Heart left ventricle (tissue), 16 donors: Measurements from ENCODE around the gene ETV2. TPM values are rescaled to one million over a fixed set of nuclear protein-coding genes. Genes with fewer than 3 reads are reported as not detected.
"Not testable (repeated sequence)": the region's sequence is repeated elsewhere in the genome, so short reads cannot be mapped to it uniquely, and the experiment has no call there.

Experiments used
- ATAC-seq, 4 donors: fragments of 200-7000 bp; cut with Tn5 transposase; one replicate each; pipeline ENCODE4 v1.9.1; 2020 to 2022; ENCODE audit warnings: moderate library complexity in 4 of 4, mild to moderate bottlenecking in 3 of 4, moderate number of reproducible peaks in 1 of 4
- DNase-seq, 5 donors: peaks; one replicate each; pipeline ENCODE4 v3.0.0-alpha.2; 2020
- H3K27ac ChIP-seq, 12 donors: fragments of 200-600 bp; sonication (generic) in 4 of 12; one replicate each; pipeline versions ENCODE4 v1.5.0 to v1.8.0; 2016 to 2022; ENCODE audit warnings: mild to moderate bottlenecking in 2 of 12
- H3K27me3 ChIP-seq, 9 donors: fragments of 200-600 bp; sonication (generic) in 2 of 9; one replicate each; pipeline versions ENCODE4 v1.5.1 to v1.8.0; 2016 to 2022; ENCODE audit warnings: mild to moderate bottlenecking in 3 of 9
- H3K36me3 ChIP-seq, 9 donors: fragments of 200-600 bp; sonication (generic) in 2 of 9; one replicate each; pipeline versions ENCODE4 v1.5.0 to v1.8.0; 2018 to 2022; ENCODE audit warnings: mild to moderate bottlenecking in 2 of 9
- H3K4me1 ChIP-seq, 12 donors: fragments of 200-600 bp; sonication (generic) in 4 of 12; one replicate each; pipeline versions ENCODE4 v1.5.0 to v1.8.0; 2016 to 2022; ENCODE audit warnings: mild to moderate bottlenecking in 3 of 12
- H3K4me3 ChIP-seq, 12 donors: fragments of 200-600 bp; sonication (generic) in 4 of 12; one replicate each; pipeline versions ENCODE4 v1.5.0 to v1.8.0; 2017 to 2022; ENCODE audit warnings: mild to moderate bottlenecking in 9 of 12, moderate library complexity in 4 of 12
- H3K9me3 ChIP-seq, 12 donors: fragments of 200-600 bp; sonication (generic) in 4 of 12; one replicate each; pipeline versions ENCODE4 v1.5.0 to v1.8.0; 2016 to 2022; ENCODE audit warnings: mild to moderate bottlenecking in 1 of 12
- CTCF ChIP-seq, 12 donors: fragments of 200-600 bp; sonication (generic) in 4 of 12; IDR thresholded peaks; one replicate each; pipeline versions ENCODE4 v1.5.0 to v1.8.0; 2018 to 2022; ENCODE audit warnings: antibody characterized with exemption in 12 of 12, mild to moderate bottlenecking in 5 of 12
- POLR2A ChIP-seq, 2 donors: fragments of 450-650 bp; IDR thresholded peaks; one replicate each; pipeline ENCODE4 v1.6.1; 2017; ENCODE audit warnings: antibody characterized with exemption in 2 of 2, mild to moderate bottlenecking in 2 of 2, moderate library complexity in 2 of 2
- WGBS, 4 donors: extraction: QIAGEN DNeasy Blood & Tissue Kit in 2 of 4; methylation state at CpG; one replicate each; pipeline versions ENCODE4 v1.1.5 to v1.1.7; 2013 to 2018; 5-methylcytosine and 5-hydroxymethylcytosine counted together
- intact Hi-C, 10 donors: fragments of 100-400 bp; cut with DNase I; formaldehyde crosslinking; loops; one replicate each; pipeline versions ENCODE4 v1.11.1 to v1.14.2; 2022
- polyA plus RNA-seq, 2 donors: library from polyadenylated mRNA; stranded (reverse); fragments of 200-250 nt; gene quantifications; one replicate each; pipeline ENCODE4 v1.2.3, GENCODE V29; 2013
- total RNA-seq, 9 donors: library from RNA; depleted of rRNA in 2 of 9; stranded (reverse); fragments of >200 nt in 2 of 9; fragmentation: NEBNext Ultra II Directional in 3 of 9; extraction: Animal tissue kit (Norgen Biotek cat#: 25700) in 3 of 9; gene quantifications; one replicate each; pipeline versions ENCODE4 v1.1.0 to v1.2.4, GENCODE V29; 2016 to 2023
- donor health status: ischemic (EF 13 %, LVEDD 7.1; RV severe dilation, severe dysfunction).
- donor health status: healthy with polysubstance abuse.
- donor health status: DM: no; HTN: yes; CAD: no.
- donor health status: DM: no; HTN: no; CAD: no.
- donor health status: ischemic (EF 25% LVEDD 6.9; RV normal size, moderate dysfunction).
- donor health status: ischemic (EF 25% LVEDD 5.7; RV mildly dilated, moderate dysfunction).
- donor health status: healthy.
- donor health status: DM: yes; HTN: yes; CAD: no.
- donor health status: ischemic (EF 35%, LVEDD 5.7; RV mildly dilated, moderate dysfunction).
- donor health status: nonischemic (EF 11% LVEDD 7.7; RV severe dilation, severe dysfunction).
- donor health status: DM: yes; HTN: yes; CAD: no.
- donor health status: PGD.
- donor health status: ischemic (EF 29% LVEDD 5.4; RV normal size, mild dysfunction).
- donor health status: nonischemic (EF 23%, LVEDD 6.1; RV moderate dilation, normal function).

Gene ETV2
- total and polyA plus RNA-seq, 11 donors, result 0.23 to 1.6 (median 0.62) TPM; not detected in 2

- TF ChIP-seq POLR2A (IDR thresholded peaks at IDR 0.05) (no peak), CTCF (IDR thresholded peaks at IDR 0.05) (no peak)
- Histone ChIP-seq H3K9me3 (no peaks in the 10 kb centered on the region), H3K36me3 (no peaks in the 10 kb centered on the region), H3K27ac (no peak overlapping the region), H3K4me3 (no peak overlapping the region), H3K27me3 (peaks cover 0 to 26% (median 6%) of the 10 kb centered on the region in 9 donors), H3K4me1 (no peaks in the 10 kb centered on the region)
- WGBS, 4 donors, result 54 to 71% (median 67%) methylated on average over 4 of the region's 4 CpGs
- intact Hi-C loops, result loop anchor here in 1 of 10 donors (10.0 kb wide), 1 partner anchor 242 kb away; the partner anchor contains the start of gene FFAR3
- ATAC-seq (no peak), DNase-seq (no peak)
Observed at GRCh38 chr19:35596366-35596999, 45.1 kb upstream of the ETV2 start.

- Histone ChIP-seq H3K4me3 (no peak overlapping the region), H3K36me3 (no peaks in the 10 kb centered on the region), H3K27me3 (peaks cover 0 to 3% (median 0%) of the 10 kb centered on the region in 9 donors), H3K9me3 (peaks cover 0 to 3% (median 0%) of the 10 kb centered on the region in 12 donors), H3K27ac (no peak overlapping the region), H3K4me1 (no peaks in the 10 kb centered on the region)
- intact Hi-C loops, result no loop called here
- WGBS, 4 donors, result 83 to 91% (median 89%) methylated on average over 3 of the region's 3 CpGs
- TF ChIP-seq CTCF (IDR thresholded peaks at IDR 0.05), result no peak
- no peak for TF ChIP-seq POLR2A (IDR thresholded peaks at IDR 0.05)
- ATAC-seq (no peak), DNase-seq (no peak)
Observed at GRCh38 chr19:35601971-35602370, 39.6 kb upstream of the ETV2 start.

GRCh38 chr19:35604436-35604835 lies 37.1 kb upstream of the ETV2 start:
- DNase-seq, H3K27ac ChIP-seq, H3K27me3 ChIP-seq, H3K4me3 ChIP-seq, H3K4me1 ChIP-seq, intact Hi-C loops, ATAC-seq, H3K36me3 ChIP-seq: not testable (repeated sequence)
- WGBS, 4 donors, result 76 to 85% (median 84%) methylated on average over 4 of the region's 4 CpGs
- peaks cover 0 to 22% (median 2%) of the 10 kb centered on the region in 12 donors for H3K9me3 ChIP-seq

- Histone ChIP-seq H3K9me3 (peaks cover 0 to 22% (median 2%) of the 10 kb centered on the region in 12 donors), H3K4me1 (peaks cover 0 to 14% (median 4%) of the 10 kb centered on the region in 12 donors)
- H3K36me3 ChIP-seq, ATAC-seq, H3K27me3 ChIP-seq, DNase-seq, H3K4me3 ChIP-seq, H3K27ac ChIP-seq, intact Hi-C loops: not testable (repeated sequence)
- WGBS, 4 donors, result 86 to 95% (median 88%) methylated on average over 8 of the region's 8 CpGs
Observed at GRCh38 chr19:35607170-35607569, 34.4 kb upstream of the ETV2 start.

GRCh38 chr19:35607661-35608060 lies 33.9 kb upstream of the ETV2 start:
- Histone ChIP-seq H3K27me3 (no peaks in the 10 kb centered on the region), H3K4me3 (no peak overlapping the region), H3K36me3 (no peaks in the 10 kb centered on the region), H3K4me1 (peaks cover 0 to 16% (median 5%) of the 10 kb centered on the region in 12 donors), H3K27ac (no peak overlapping the region), H3K9me3 (peaks cover 0 to 22% (median 2%) of the 10 kb centered on the region in 12 donors)
- TF ChIP-seq CTCF (IDR thresholded peaks at IDR 0.05) (no peak), POLR2A (IDR thresholded peaks at IDR 0.05) (no peak)
- ATAC-seq (no peak), DNase-seq (no peak)
- intact Hi-C loops, result no loop called here
- WGBS, 4 donors, result 73 to 87% (median 82%) methylated on average over 3 of the region's 3 CpGs
